Heart right ventricle (tissue), 16 donors: Measurements from ENCODE around the gene NRARP. TPM values are rescaled to one million over a fixed set of nuclear protein-coding genes. Genes with fewer than 3 reads are reported as not detected.

ENCODE experiments used
- ATAC-seq, 8 donors: fragments of 200-7000 bp; cut with Tn5 transposase; one replicate each; pipeline ENCODE4 v1.9.1; 2020; ENCODE audit warnings: mild to moderate bottlenecking in 8 of 8, moderate library complexity in 8 of 8, moderate number of reproducible peaks in 1 of 8
- DNase-seq, 2 donors: peaks; one replicate each; pipeline ENCODE4 v3.0.0-alpha.2; 2020
- H3K27ac ChIP-seq, 10 donors: fragments of 200-600 bp; sonication (generic) in 2 of 10; one replicate each; pipeline versions ENCODE4 v1.5.0 to v1.8.0; 2020 to 2022; ENCODE audit warnings: mild to moderate bottlenecking in 3 of 10
- H3K27me3 ChIP-seq, 7 donors: fragments of 200-600 bp; one replicate each; pipeline ENCODE4 v1.8.0; 2021 to 2022; ENCODE audit warnings: mild to moderate bottlenecking in 2 of 7
- H3K36me3 ChIP-seq, 9 donors: fragments of 200-600 bp; sonication (generic) in 1 of 9; one replicate each; pipeline versions ENCODE4 v1.5.0 to v1.8.0; 2020 to 2022; ENCODE audit warnings: mild to moderate bottlenecking in 2 of 9
- H3K4me1 ChIP-seq, 9 donors: fragments of 200-600 bp; sonication (generic) in 1 of 9; one replicate each; pipeline versions ENCODE4 v1.5.0 to v1.8.0; 2020 to 2022; ENCODE audit warnings: mild to moderate bottlenecking in 4 of 9
- H3K4me3 ChIP-seq, 10 donors: fragments of 200-600 bp; sonication (generic) in 2 of 10; one replicate each; pipeline versions ENCODE4 v1.5.0 to v1.8.0; 2020 to 2022; ENCODE audit warnings: mild to moderate bottlenecking in 7 of 10, moderate library complexity in 2 of 10
- H3K9me3 ChIP-seq, 11 donors: fragments of 200-600 bp in 10 of 11; sonication (generic) in 2 of 11; one replicate each; pipeline versions ENCODE4 v1.5.0 to v1.8.0; 2013 to 2022; ENCODE audit warnings: mild to moderate bottlenecking in 2 of 11, control low read depth in 1 of 11, moderate library complexity in 1 of 11
- WGBS, 2 donors: extraction: QIAGEN DNeasy Blood & Tissue Kit; methylation state at CpG; one replicate each; pipeline ENCODE4 v1.1.7; 2013; ENCODE audit warnings: inconsistent platforms in 1 of 2; 5-methylcytosine and 5-hydroxymethylcytosine counted together
- intact Hi-C, 10 donors: fragments of 100-400 bp; cut with DNase I; formaldehyde crosslinking; loops; one replicate each; pipeline versions ENCODE4 v1.11.1 to v1.14.2; 2022
- polyA plus RNA-seq, 2 donors: library from polyadenylated mRNA; stranded (reverse); fragments of 200-250 nt; gene quantifications; one replicate each; pipeline ENCODE4 v1.2.3, GENCODE V29; 2013
- total RNA-seq, 10 donors: library from RNA; stranded (reverse); fragmentation: NEBNext Ultra II Directional in 3 of 10; extraction: Animal tissue kit (Norgen Biotek cat#: 25700) in 3 of 10; gene quantifications; one replicate each; pipeline versions ENCODE4 v1.2.1 to v1.2.4, GENCODE V29; 2021 to 2023
- TF ChIP-seq, protein P1 (sequence below), 9 donors: fragments of 200-600 bp; sonication (generic) in 2 of 9; IDR thresholded peaks; one replicate each; pipeline versions ENCODE4 v1.5.0 to v1.8.0; 2021 to 2022; ENCODE audit warnings: antibody characterized with exemption in 9 of 9, mild to moderate bottlenecking in 5 of 9, moderate library complexity in 1 of 9
- donor health status: Arrhythmogenic right ventricular cardiomyopathy.
- donor health status: ischemic (EF 13 %, LVEDD 7.1; RV severe dilation, severe dysfunction).
- donor health status: healthy with polysubstance abuse.
- donor health status: DM: no; HTN: yes; CAD: no.
- donor health status: DM: no; HTN: no; CAD: no.
- donor health status: ischemic (EF 25% LVEDD 6.9; RV normal size, moderate dysfunction).
- donor health status: ischemic (EF 25% LVEDD 5.7; RV mildly dilated, moderate dysfunction).
- donor health status: healthy.
- donor health status: DM: yes; HTN: yes; CAD: no.
- donor health status: Ischemic cardiomyopathy.
- donor health status: ischemic (EF 35%, LVEDD 5.7; RV mildly dilated, moderate dysfunction).
- donor health status: nonischemic (EF 11% LVEDD 7.7; RV severe dilation, severe dysfunction).
- donor health status: DM: yes; HTN: yes; CAD: no.
- donor health status: PGD.
- donor health status: ischemic (EF 29% LVEDD 5.4; RV normal size, mild dysfunction).
- donor health status: nonischemic (EF 23%, LVEDD 6.1; RV moderate dilation, normal function).

NRARP gene
- total and polyA plus RNA-seq, 12 donors, result 2.0 to 20.8 (median 11.1) TPM

DNA sequence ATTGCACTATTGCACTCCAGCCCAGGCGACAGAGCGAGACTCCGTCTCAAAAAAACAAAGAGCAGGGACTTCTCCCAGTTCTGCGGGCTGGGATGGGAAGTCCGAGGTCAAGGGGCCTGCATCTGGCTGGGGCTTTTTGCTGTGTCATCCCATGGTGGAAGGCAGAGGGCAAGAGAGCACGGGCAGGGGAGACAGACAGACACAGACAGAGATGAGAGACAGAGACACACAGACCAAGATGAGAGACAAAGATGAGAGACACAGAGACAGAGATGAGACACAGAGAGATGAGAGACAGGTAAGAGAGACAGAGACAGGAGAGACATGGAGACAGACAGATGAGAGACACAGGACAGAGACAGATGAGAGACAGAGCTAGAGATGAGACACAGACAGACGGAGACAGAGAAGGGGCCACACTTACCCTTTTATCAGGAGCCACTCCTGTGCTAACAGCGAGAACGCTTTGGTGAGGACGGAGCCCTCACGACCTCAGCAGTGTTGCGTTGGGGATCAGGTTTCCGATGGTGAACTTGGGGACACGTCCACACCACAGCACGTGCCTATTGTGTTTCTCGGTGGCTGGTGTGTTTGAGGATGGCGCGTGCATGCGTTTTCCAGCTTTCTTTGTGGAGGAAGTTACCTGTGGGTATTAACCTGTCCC is 33.4 kb downstream of the NRARP start:
- ATAC-seq (peak; percentile 1 to 53 (median 23)), DNase-seq (peak in 1 of 2 donors; percentile 34)
- no peaks in the 10 kb centered on the region for H3K27me3 ChIP-seq
- H3K9me3 ChIP-seq, result no peaks in the 10 kb centered on the region
- peaks cover 13 to 66% (median 45%) of the 10 kb centered on the region in 9 donors for H3K4me1 ChIP-seq
- peak overlapping the region; percentile 10 to 45 (median 34) for H3K4me3 ChIP-seq
- H3K27ac ChIP-seq, result peak overlapping the region; percentile 50 to 86 (median 79)
- peaks cover 8 to 93% (median 31%) of the 10 kb centered on the region in 9 donors for H3K36me3 ChIP-seq
- intact Hi-C loops, result no loop called here
- 44 to 52% methylated on average over 19 of the region's 19 CpGs for WGBS, 2 donors
- TF ChIP-seq, protein P1, sequence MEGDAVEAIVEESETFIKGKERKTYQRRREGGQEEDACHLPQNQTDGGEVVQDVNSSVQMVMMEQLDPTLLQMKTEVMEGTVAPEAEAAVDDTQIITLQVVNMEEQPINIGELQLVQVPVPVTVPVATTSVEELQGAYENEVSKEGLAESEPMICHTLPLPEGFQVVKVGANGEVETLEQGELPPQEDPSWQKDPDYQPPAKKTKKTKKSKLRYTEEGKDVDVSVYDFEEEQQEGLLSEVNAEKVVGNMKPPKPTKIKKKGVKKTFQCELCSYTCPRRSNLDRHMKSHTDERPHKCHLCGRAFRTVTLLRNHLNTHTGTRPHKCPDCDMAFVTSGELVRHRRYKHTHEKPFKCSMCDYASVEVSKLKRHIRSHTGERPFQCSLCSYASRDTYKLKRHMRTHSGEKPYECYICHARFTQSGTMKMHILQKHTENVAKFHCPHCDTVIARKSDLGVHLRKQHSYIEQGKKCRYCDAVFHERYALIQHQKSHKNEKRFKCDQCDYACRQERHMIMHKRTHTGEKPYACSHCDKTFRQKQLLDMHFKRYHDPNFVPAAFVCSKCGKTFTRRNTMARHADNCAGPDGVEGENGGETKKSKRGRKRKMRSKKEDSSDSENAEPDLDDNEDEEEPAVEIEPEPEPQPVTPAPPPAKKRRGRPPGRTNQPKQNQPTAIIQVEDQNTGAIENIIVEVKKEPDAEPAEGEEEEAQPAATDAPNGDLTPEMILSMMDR (IDR thresholded peaks at IDR 0.05), result no peak

DNA sequence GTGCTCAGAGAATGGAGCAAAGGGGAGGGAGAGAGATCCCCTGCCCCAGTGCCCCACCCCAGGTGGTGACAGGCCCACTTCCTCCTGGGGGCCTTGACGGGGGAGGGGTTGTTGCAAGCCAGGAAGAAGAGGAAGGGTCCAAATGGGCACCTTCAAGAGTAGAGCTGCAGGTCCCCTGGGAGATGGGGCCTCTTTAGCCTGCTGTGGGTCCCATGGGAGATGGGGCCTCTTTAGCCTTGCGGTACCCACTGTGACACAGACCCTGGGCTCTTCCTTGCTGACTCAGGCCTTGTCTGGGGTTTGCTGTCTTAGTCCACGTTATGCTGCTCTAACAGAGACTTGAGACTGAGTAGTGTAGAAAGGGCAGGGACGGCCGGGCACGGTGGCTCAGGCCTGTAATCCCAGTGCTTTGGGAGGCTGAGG is 34.1 kb downstream of the NRARP start:
- H3K27me3 ChIP-seq, result no peaks in the 10 kb centered on the region
- peaks cover 6 to 92% (median 32%) of the 10 kb centered on the region in 9 donors for H3K36me3 ChIP-seq
- TF ChIP-seq, protein P1 (IDR thresholded peaks at IDR 0.05), result no peak
- intact Hi-C loops, result no loop called here
- H3K4me1 ChIP-seq, result peaks cover 13 to 65% (median 45%) of the 10 kb centered on the region in 9 donors
- H3K4me3 ChIP-seq, result peak overlapping the region in 8 of 10 donors; percentile 14 to 45 (median 36)
- no peaks in the 10 kb centered on the region for H3K9me3 ChIP-seq
- 87 to 91% methylated on average over 6 of the region's 6 CpGs for WGBS, 2 donors
- ATAC-seq (no peak), DNase-seq (no peak)
- H3K27ac ChIP-seq, result peak overlapping the region; percentile 50 to 86 (median 79)

DNA sequence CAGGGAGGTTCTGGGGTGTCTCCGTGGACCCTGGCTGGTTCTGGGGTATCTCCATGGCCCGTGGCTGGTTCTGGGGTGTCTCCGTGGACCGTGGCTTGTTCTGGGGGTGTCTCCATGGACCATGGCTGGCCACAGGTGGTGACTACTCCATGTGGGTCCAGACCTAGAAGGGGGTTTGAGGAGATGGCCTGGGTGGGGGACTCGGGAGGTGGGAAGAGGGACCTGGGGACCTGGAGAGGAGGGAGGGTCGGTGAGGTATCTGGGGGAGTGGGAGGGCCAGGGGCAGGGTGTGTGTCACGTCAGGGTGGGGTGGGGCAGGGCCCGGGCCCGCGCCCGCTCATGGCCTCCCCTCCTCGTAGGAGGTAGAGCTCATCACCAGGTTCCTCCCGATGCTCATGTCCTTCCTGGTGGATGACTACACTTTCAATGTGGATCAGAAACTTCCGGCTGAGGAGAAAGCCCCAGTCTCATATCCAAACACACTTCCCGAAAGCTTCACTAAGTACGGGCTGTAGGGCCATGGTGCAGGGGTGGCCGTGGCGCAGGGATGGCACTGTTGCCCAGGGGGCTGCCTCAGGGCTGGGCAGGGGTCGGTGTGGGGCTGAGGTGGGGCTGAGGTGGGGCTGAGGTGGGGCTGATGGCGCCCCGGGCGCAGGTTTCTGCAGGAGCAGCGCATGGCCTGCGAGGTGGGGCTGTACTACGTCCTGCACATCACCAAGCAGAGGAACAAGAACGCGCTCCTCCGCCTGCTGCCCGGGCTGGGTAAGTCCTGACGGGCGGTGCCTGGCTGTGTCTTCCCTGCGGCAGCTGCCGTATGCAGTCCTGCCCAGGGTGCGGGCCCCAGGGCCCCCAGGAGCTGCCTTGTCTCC is 35.3 kb downstream of the NRARP start:
- no peak for ATAC-seq

DNA sequence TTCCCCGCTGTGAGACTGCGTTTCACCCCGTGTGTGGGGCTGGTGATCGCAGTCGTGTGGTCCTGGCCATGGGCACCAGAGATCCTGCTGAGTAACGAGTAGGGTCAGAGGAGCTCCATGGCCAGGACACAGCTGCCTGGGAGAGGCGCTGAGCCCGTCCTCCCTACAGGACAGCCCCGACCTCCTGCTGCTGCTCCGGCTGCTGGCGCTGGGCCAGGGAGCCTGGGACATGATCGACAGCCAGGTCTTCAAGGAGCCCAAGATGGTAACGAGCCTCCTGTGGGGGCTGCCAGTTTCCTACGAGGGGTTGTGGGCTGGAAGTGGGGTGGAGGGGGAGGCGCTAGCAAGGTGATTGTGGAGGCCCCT is 35.9 kb downstream of the NRARP start:
- H3K36me3 ChIP-seq, result peaks cover 0 to 84% (median 24%) of the 10 kb centered on the region in 9 donors

More for the DNA sequence above, 35.3 kb downstream of the NRARP start:
- H3K27me3 ChIP-seq, result no peaks in the 10 kb centered on the region
- H3K9me3 ChIP-seq, result no peaks in the 10 kb centered on the region
- peaks cover 0 to 84% (median 24%) of the 10 kb centered on the region in 9 donors for H3K36me3 ChIP-seq
- H3K27ac ChIP-seq, result peak overlapping the region in 1 of 10 donors; percentile 75
- H3K4me3 ChIP-seq, result no peak overlapping the region
- intact Hi-C loops, result no loop called here
- DNase-seq, result no peak
- 89 to 95% methylated on average over 33 to 34 of the region's 34 CpGs for WGBS, 2 donors
- H3K4me1 ChIP-seq, result peaks cover 11 to 58% (median 41%) of the 10 kb centered on the region in 9 donors
- TF ChIP-seq, protein P1 (IDR thresholded peaks at IDR 0.05), result no peak

More for the DNA sequence above, 35.9 kb downstream of the NRARP start:
- TF ChIP-seq, protein P1 (IDR thresholded peaks at IDR 0.05), result no peak
- ATAC-seq, result no peak
- intact Hi-C loops, result no loop called here
- H3K4me3 ChIP-seq, result no peak overlapping the region
- WGBS, 2 donors, result 73 to 76% methylated on average over 15 of the region's 15 CpGs
- H3K9me3 ChIP-seq, result no peaks in the 10 kb centered on the region
- no peaks in the 10 kb centered on the region for H3K27me3 ChIP-seq
- no peak overlapping the region for H3K27ac ChIP-seq
- DNase-seq, result peak in 1 of 2 donors; percentile 43
- H3K4me1 ChIP-seq, result peaks cover 8 to 53% (median 38%) of the 10 kb centered on the region in 9 donors
